Measurements from ENCODE around the gene AKAP13.

AKAP13 gene

DNA sequence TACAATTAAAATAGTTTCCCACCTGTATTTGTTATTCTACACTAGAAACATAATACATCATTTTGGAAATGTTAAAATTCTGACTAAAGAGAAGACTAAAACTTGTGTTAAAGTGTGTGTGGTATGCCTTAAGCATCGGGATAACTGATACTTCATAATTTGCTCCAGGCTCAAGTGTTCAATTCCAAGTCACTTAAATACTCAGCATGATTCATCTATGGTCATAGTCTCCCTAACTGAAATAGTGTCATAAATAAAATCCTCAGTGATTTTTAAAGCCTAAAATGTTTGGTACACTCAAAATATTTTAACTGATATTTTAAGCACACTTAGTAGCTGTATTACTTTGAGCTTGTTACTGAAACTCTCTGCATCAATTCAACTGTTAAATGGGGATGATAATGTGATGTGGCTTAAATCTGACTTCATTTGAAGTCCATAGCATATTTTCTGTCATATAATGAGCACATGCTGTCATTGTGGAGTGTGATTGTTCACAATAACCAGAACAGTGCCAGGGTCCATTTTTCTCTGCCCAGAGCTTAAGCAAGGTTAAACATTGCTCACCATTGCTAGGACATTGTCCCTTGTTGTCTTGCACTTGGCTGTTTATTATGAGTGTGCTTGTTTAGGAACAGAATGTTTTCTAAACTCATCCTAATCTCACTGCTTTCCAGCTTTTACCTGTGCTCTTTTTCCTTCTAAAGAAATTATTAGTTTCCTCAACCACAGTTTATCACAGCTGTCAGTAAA is 292.1 kb downstream of the AKAP13 start:
- no peak for TF ChIP-seq NFIC (IDR thresholded peaks at IDR 0.05)
- no peak for TF ChIP-seq YY1 (IDR thresholded peaks at IDR 0.05; ENCODE audit: low read depth)
- TF ChIP-seq RAD21 (IDR thresholded peaks at IDR 0.05; ENCODE audit: low read depth) = no peak
- no peak for TF ChIP-seq CREB1 (IDR thresholded peaks at IDR 0.05; ENCODE audit: low read depth)
- TF ChIP-seq EP300 (IDR thresholded peaks at IDR 0.05; ENCODE audit: borderline replicate concordance) = no peak
- TF ChIP-seq TCF12 (IDR thresholded peaks at IDR 0.05; ENCODE audit: low read depth) = no peak
- TF ChIP-seq CEBPB (IDR thresholded peaks at IDR 0.05) = no peak
- TF ChIP-seq, protein P1, sequence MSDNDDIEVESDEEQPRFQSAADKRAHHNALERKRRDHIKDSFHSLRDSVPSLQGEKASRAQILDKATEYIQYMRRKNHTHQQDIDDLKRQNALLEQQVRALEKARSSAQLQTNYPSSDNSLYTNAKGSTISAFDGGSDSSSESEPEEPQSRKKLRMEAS (IDR thresholded peaks at IDR 0.05) = no peak
- no peak for TF ChIP-seq FOXM1 (IDR thresholded peaks at IDR 0.05; ENCODE audit: borderline replicate concordance, low read depth)
- no peak for TF ChIP-seq REST (IDR thresholded peaks at IDR 0.05; ENCODE audit: low read depth)
- no peak for TF ChIP-seq TEAD4 (IDR thresholded peaks at IDR 0.05)

DNA sequence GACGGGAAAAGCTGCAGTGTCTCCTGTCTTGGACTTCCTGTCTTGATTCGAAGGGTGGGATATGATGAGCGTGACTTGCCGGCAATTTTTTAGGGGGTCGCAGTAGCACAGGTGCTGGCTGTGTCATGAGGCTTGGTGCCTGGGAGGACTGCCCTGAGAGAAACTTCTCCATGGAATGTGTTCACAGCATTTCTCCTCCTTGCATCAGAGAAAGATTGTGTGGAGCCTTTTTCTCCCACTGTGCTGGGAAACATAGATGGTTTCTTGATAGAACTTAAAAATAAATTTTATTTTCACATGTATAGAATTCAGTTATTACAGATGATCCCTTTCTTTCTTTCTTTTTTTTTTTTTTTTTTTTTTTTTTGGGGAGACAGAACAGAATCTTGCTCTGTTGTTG is 292.9 kb downstream of the AKAP13 start:
- TF ChIP-seq REST (IDR thresholded peaks at IDR 0.05; ENCODE audit: low read depth) = no peak
- TF ChIP-seq TCF12 (IDR thresholded peaks at IDR 0.05; ENCODE audit: low read depth) = no peak
- no peak for TF ChIP-seq EP300 (IDR thresholded peaks at IDR 0.05; ENCODE audit: borderline replicate concordance)
- no peak for TF ChIP-seq TEAD4 (IDR thresholded peaks at IDR 0.05)
- TF ChIP-seq YY1 (IDR thresholded peaks at IDR 0.05; ENCODE audit: low read depth) = no peak

DNA sequence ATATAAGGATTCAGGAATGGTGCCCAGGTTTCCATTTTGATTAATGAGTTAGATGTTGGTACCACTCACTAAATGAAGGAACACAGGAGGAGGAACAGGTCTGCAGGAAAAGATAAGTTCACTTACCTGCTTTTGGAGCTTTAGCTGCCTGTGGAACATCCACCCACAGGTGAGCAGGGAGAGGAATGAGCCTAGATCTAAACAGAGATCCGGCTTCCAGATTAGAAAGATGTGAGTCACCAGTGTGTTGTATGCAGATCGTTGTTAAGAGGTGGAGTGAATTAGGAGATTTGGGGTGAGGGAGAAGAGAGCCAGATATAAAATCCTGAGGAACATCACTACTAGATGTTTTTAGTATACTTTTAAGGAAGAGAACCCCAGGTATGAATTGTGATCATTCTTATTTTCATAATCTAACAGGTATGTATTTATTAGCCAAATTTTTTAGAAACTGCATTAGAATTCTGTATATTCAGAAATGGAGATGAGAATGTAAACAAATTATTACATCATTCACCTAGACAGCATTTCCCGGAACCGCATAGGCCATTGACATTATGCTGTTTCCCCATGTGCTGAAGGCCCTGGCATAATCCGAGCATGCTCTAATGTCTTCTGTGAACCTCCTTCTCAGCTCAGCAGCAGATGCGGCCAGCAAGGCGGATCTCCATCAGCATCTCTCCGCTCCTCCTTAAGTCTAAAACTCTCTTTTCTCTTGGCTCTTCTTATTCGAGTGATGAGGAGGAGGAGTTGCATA is 296.1 kb downstream of the AKAP13 start:
- no peak for TF ChIP-seq REST (IDR thresholded peaks at IDR 0.05; ENCODE audit: low read depth)
- no peak for TF ChIP-seq CREB1 (IDR thresholded peaks at IDR 0.05; ENCODE audit: low read depth)
- TF ChIP-seq YY1 (IDR thresholded peaks at IDR 0.05; ENCODE audit: low read depth) = no peak
- TF ChIP-seq FOXM1 (IDR thresholded peaks at IDR 0.05; ENCODE audit: borderline replicate concordance, low read depth) = no peak
- no peak for TF ChIP-seq EGR1 (IDR thresholded peaks at IDR 0.05)
- TF ChIP-seq TEAD4 (IDR thresholded peaks at IDR 0.05) = no peak
- TF ChIP-seq TAF1 (IDR thresholded peaks at IDR 0.05; ENCODE audit: low read depth) = no peak
- TF ChIP-seq EP300 (IDR thresholded peaks at IDR 0.05; ENCODE audit: borderline replicate concordance) = no peak
- no peak for TF ChIP-seq NFIC (IDR thresholded peaks at IDR 0.05)
- no peak for TF ChIP-seq TCF12 (IDR thresholded peaks at IDR 0.05; ENCODE audit: low read depth)
- no peak for TF ChIP-seq CEBPB (IDR thresholded peaks at IDR 0.05)
- TF ChIP-seq ZBTB7A (IDR thresholded peaks at IDR 0.05; ENCODE audit: low read depth) = no peak
- TF ChIP-seq RAD21 (IDR thresholded peaks at IDR 0.05; ENCODE audit: low read depth) = no peak
- TF ChIP-seq, protein P1 (IDR thresholded peaks at IDR 0.05) = no peak
- TF ChIP-seq, protein P2, sequence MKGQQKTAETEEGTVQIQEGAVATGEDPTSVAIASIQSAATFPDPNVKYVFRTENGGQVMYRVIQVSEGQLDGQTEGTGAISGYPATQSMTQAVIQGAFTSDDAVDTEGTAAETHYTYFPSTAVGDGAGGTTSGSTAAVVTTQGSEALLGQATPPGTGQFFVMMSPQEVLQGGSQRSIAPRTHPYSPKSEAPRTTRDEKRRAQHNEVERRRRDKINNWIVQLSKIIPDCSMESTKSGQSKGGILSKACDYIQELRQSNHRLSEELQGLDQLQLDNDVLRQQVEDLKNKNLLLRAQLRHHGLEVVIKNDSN (IDR thresholded peaks at IDR 0.05) = no peak

- TF ChIP-seq TCF12 (IDR thresholded peaks at IDR 0.05; ENCODE audit: low read depth) = no peak
- no peak for TF ChIP-seq NFIC (IDR thresholded peaks at IDR 0.05)
- no peak for TF ChIP-seq TEAD4 (IDR thresholded peaks at IDR 0.05)
- TF ChIP-seq ZBTB7A (IDR thresholded peaks at IDR 0.05; ENCODE audit: low read depth) = no peak
- TF ChIP-seq, protein P2 (IDR thresholded peaks at IDR 0.05) = no peak
- TF ChIP-seq, protein P1 (IDR thresholded peaks at IDR 0.05) = no peak
- no peak for TF ChIP-seq CEBPB (IDR thresholded peaks at IDR 0.05)
- no peak for TF ChIP-seq EGR1 (IDR thresholded peaks at IDR 0.05)
- TF ChIP-seq CREB1 (IDR thresholded peaks at IDR 0.05; ENCODE audit: low read depth) = no peak
- TF ChIP-seq EP300 (IDR thresholded peaks at IDR 0.05; ENCODE audit: borderline replicate concordance) = no peak
- TF ChIP-seq YY1 (IDR thresholded peaks at IDR 0.05; ENCODE audit: low read depth) = no peak
- TF ChIP-seq FOXM1 (IDR thresholded peaks at IDR 0.05; ENCODE audit: borderline replicate concordance, low read depth) = no peak
- TF ChIP-seq RAD21 (IDR thresholded peaks at IDR 0.05; ENCODE audit: low read depth) = no peak
- no peak for TF ChIP-seq TAF1 (IDR thresholded peaks at IDR 0.05; ENCODE audit: low read depth)
- TF ChIP-seq REST (IDR thresholded peaks at IDR 0.05; ENCODE audit: low read depth) = no peak
Measured at GRCh38 chr15:85679231-85679630, 298.8 kb downstream of the AKAP13 start.
